ENCODE results near the gene MACROD2.

- TF ChIP-seq MXI1 (IDR thresholded peaks at IDR 0.05; ENCODE audit: borderline replicate concordance, low read depth, low read length) (no peak), CTCF (conservative IDR thresholded peaks at IDR 0.05; ENCODE audit: low read depth, low read length) (no peak), POLR2A (IDR thresholded peaks at IDR 0.05; ENCODE audit: low read depth, low read length) (no peak), MAFK (IDR thresholded peaks at IDR 0.05; ENCODE audit: low read depth, low read length) (no peak), USF2 (IDR thresholded peaks at IDR 0.05; ENCODE audit: low read depth, low read length) (no peak), CEBPB (IDR thresholded peaks at IDR 0.05; ENCODE audit: low read depth, low read length) (no peak), MAZ (IDR thresholded peaks at IDR 0.05; ENCODE audit: borderline replicate concordance, low read depth, low read length) (no peak), NFE2L2 (IDR thresholded peaks at IDR 0.05; ENCODE audit: low read depth, low read length) (no peak), RFX5 (IDR thresholded peaks at IDR 0.05; ENCODE audit: low read depth, low read length) (no peak), RCOR1 (IDR thresholded peaks at IDR 0.05; ENCODE audit: insufficient replicate concordance, low read length) (no peak), BHLHE40 (IDR thresholded peaks at IDR 0.05; ENCODE audit: low read depth, low read length) (no peak), CHD1 (IDR thresholded peaks at IDR 0.05; ENCODE audit: low read depth, low read length) (no peak), FOS (IDR thresholded peaks at IDR 0.05; ENCODE audit: low read depth, low read length) (no peak)
Measured at GRCh38 chr20:15918631-15919030, 1923.3 kb downstream of the MACROD2 start.

All from IMR-90 (cell line).